Measurements from ENCODE around the gene NUTM2A.
"Not testable (repeated sequence)": the region's sequence is repeated elsewhere in the genome, so short reads cannot be mapped to it uniquely, and the experiment has no call there.

Gene NUTM2A

DNA sequence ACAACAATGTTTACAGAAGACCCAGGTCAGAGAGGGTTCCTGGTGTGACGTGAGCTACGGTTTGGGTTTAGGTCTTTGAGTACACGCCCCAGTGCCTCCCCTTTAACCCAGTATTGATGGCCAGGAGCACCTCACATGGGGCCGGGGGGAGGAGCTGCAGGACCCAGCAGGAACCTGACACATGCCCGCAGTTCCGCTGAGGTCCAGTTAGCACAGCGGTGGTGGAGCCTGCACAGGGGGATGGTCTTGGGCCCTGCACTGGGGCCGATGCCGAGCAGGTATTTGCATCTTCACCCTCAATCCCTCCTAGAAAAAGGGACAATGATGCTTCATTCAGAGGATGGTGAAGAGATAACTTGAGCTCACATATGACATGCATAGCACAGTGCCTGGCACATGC, 4.0 kb downstream of the NUTM2A start:
- DNase-seq (ENCODE audit: low read depth, low spot score); H3K4me3 ChIP-seq (ENCODE audit: low read depth, low read length); in situ Hi-C loops (cut with HindIII; ENCODE audit: low sequenced_read_pairs): not testable (repeated sequence)

DNA sequence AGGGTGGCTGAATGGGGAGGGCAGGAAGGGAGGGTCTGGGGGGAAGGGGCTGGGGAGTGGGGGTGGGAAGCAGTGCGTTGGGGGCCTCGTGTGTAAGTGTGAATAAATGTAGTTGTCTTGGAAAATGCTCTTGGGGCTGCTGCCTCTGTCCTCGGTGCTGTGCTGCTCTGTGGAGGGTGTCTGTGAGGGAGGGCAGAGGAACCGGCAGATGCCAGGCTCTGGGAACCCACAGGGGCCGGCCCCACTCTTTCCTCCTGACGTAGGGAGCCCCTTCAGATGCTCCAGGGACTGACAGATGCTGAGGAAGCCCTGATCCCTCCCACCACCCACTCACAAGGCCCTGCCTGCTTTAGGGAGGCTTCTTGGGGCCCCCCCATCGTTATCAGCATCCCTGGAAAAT, 9.6 kb downstream of the NUTM2A start:
- H3K4me3 ChIP-seq (ENCODE audit: low read depth, low read length); DNase-seq (ENCODE audit: low read depth, low spot score); in situ Hi-C loops (cut with HindIII; ENCODE audit: low sequenced_read_pairs): not testable (repeated sequence)

DNA sequence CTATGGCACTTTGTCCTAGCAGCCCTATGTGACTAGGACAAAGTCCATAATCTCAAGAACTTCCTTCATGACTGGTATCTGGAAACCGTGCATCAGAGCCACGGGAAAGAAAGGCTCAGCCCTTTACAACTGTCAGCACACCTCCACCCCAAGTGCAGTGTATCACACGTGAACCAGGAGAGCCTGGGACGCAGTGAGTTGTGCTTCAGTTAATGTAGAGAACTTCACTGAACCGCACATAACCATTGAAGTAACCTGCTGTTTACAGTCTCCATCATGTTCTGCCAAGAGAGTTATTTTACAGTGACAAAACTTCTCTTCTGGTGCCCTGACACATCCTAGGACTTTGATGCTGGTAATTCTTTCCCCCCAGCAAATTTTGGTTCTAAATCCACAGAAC, 12.0 kb downstream of the NUTM2A start:
- DNase-seq (ENCODE audit: low read depth, low spot score); H3K4me3 ChIP-seq (ENCODE audit: low read depth, low read length); in situ Hi-C loops (cut with HindIII; ENCODE audit: low sequenced_read_pairs): not testable (repeated sequence)

DNA sequence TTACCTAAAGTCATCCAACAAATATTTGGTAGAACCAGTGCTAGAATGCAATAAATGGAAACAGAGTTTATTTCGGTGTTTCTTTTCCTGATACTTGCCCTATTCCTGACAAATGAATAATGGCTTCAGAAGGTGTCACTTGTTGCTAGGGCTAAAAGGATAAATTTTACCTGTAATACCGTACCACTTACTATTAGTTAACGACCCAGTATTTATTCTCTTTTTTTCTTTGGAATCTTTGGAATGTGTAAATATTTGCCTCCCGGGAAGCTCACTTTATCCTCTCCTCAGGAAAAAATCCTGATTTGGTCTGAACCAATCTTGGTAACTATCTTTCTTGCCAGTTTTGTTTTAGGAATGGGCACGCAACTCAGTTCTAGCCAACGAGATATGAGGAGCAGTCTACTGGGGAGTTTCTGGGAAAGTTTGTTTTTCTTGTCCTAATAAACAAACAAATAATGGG, 14.1 kb downstream of the NUTM2A start:
- in situ Hi-C loops (cut with HindIII; ENCODE audit: low sequenced_read_pairs); DNase-seq (ENCODE audit: low read depth, low spot score); H3K4me3 ChIP-seq (ENCODE audit: low read depth, low read length): not testable (repeated sequence)

DNA sequence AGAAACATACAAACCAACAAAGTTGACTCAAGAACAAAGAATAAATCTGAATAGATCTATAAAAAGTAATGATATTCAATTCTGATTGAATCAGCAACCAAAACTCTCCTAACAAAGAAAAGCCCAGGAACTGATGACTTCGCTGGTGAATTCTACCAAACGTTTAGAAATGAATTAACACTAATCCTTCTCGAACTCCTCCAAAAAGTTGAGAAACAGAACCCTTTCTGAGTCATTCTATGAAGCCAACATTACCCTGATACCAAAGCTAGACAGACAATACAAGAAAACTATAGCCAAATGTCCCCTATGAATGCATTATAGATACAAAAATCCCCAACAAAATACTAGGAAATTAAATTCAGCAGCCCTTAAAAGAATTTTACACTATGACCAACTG, 16.9 kb downstream of the NUTM2A start:
- H3K4me3 ChIP-seq (ENCODE audit: low read depth, low read length); in situ Hi-C loops (cut with HindIII; ENCODE audit: low sequenced_read_pairs); DNase-seq (ENCODE audit: low read depth, low spot score): not testable (repeated sequence)

DNA sequence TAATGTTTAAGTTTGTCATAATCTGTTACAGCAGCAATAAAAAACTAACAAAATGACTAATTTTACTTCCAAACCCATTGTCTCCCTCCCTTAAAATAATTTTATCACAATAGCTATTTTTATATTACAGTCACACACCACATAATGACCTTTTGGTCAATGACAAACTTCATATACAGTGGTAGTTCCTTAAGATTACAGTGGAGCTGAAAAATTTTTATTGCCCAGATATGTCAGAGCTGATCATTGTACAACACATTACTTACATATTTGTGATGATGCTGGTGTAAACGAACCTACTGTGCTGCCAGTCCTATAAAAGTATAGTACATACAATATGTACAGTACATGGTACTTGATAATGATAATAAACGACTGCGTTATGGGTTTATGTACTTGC, 22.1 kb downstream of the NUTM2A start:
- H3K4me3 ChIP-seq (ENCODE audit: low read depth, low read length); DNase-seq (ENCODE audit: low read depth, low spot score); in situ Hi-C loops (cut with HindIII; ENCODE audit: low sequenced_read_pairs): not testable (repeated sequence)

DNA sequence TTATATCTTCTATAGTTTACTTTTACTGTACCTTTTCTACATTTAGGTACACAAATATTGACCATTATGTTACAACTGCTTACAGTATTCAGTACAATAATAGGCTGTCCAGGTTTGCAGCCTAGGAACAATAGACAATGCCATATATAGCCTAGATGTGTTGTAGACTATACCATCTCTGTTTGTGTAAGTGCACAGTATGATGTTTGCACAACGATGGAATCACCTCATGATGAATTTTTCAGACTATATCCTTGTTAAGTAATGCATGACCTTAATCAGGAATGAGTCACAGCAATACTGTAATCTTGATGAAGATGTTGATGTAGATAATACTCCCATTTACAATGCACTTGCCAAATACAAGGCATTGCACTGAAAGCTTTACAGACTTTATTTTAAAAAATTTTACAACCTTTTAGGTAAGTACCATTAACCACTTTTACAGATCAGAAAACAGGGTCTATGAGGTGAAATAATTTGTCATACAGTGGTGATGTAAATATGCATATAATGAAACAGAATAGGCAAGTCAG, 23.6 kb downstream of the NUTM2A start:
- in situ Hi-C loops (cut with HindIII; ENCODE audit: low sequenced_read_pairs); DNase-seq (ENCODE audit: low read depth, low spot score); H3K4me3 ChIP-seq (ENCODE audit: low read depth, low read length): not testable (repeated sequence)

DNA sequence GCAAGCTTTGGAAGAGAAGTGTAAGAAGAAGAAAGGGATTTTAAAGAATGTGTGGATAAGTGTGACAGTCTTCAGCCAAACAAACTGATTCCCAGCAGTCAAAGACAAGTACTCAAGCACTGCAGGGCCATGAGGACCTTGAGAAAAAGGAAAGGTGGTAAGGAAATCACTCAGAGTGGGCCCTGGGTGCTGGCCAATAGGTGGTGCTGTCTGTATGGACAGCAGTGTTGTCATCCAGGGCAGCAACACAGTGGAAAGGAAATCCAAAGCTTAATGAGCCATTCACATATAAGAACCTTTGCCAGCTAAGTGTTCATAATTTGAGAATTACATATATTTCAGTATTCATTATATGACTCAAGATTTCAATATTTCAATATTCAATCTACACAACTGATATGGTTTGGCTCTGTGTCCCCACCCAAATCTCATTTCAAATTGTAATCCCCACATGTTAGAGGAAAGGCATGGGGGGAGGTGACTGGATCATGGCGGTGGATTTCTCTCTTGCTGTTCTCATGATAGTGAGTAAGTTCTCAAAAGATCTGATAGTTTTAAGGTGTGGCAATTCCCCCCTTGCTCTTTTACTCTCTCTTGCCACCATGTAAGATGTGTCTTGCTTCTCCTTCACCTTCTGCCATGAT, 55.6 kb downstream of the NUTM2A start:
- DNase-seq (ENCODE audit: low read depth, low spot score); in situ Hi-C loops (cut with HindIII; ENCODE audit: low sequenced_read_pairs); H3K4me3 ChIP-seq (ENCODE audit: low read depth, low read length): not testable (repeated sequence)
